Ectodermal cell (in vitro differentiated cells): Measurements from ENCODE around the gene ZFHX3.

Experiments
- H3K27ac ChIP-seq: 2 replicates; pipeline ENCODE4 v1.7.0; 2013; ENCODE audit warnings: mild to moderate bottlenecking, low read depth, low read length; ENCODE audit not compliant: insufficient read depth, poor library complexity, severe bottlenecking
- H3K27me3 ChIP-seq: 2 replicates; pipeline ENCODE4 v1.7.0; 2013; ENCODE audit warnings: mild to moderate bottlenecking, low read length; ENCODE audit not compliant: insufficient read depth, control insufficient read depth, poor library complexity, severe bottlenecking
- H3K36me3 ChIP-seq: one replicate; pipeline ENCODE4 v1.7.0; 2013; ENCODE audit warnings: low read length; ENCODE audit not compliant: control insufficient read depth, insufficient read depth
- H3K4me1 ChIP-seq: one replicate; pipeline ENCODE4 v1.7.0; 2013; ENCODE audit warnings: low read length; ENCODE audit not compliant: control insufficient read depth, insufficient read depth
- H3K4me3 ChIP-seq: 2 replicates; pipeline ENCODE4 v1.7.0; 2013; ENCODE audit warnings: low read depth, low read length, control low read depth; ENCODE audit not compliant: insufficient read depth
- H3K9me3 ChIP-seq: 2 replicates; pipeline ENCODE4 v1.7.0; 2013; ENCODE audit warnings: mild to moderate bottlenecking, low read length, moderate library complexity; ENCODE audit not compliant: control insufficient read depth
- WGBS, 2 experiments: methylation state at CpG; one replicate each; pipeline ENCODE4 v1.1.7; 2013; ENCODE audit warnings: missing lambda C conversion rate in 2 of 2; 5-methylcytosine and 5-hydroxymethylcytosine counted together

Gene ZFHX3

DNA sequence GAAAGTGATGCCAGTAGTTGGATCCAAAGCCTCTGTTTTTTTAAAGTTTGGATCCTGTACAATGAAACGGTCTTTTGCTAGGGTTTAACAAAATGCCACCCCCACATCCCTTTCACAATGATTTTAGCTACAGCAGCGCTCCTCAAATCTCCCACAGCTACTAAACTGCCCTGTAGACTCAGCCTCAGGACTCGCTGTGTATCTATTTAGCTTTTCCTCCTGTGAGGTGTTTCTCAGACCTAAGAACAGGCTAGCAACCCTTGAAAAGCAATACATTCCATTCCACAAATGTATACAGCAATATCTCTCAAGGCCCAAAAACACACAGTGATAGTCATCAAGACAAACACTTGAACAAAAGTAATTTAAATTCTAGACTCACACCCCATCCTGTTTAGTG is 206.4 kb downstream of the ZFHX3 start:
- WGBS, 2 experiments, result 88 to 96% methylated on average over 3 of the region's 3 CpGs

DNA sequence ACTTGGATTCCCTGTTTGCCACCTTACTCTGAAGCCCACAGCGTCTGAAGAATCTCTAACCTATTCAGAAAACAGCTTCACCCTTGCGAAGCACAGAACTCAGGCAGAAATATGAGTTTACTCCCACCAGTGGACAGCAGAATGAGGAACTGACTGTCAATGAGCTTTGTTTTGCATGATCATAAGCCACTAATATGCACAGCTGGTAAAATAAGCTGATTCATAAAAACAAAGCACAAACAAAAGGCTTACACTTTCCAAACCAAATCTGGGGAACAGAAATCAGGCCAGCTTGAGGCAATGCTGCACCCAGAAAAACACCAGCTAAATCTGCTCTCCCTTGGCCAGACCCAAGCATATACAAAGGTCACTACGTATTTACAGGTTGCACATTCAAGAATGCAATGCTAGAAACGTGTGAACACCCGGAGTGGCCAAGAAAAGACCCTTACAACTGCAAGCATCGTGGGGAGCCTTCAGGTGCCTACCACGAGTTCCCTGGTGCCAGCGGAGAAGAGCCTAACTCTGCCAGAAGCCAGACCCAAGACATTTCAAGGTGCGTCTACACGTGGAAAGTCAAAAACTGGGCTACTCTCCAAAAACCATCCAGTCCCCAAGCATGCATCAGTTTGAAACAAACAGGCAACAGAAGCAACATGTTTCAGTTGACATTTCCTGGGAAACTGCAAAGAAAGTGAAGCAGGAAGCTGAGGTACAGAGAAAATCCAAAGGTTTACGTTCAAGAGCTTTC is 207.1 kb downstream of the ZFHX3 start:
- no peaks in the 10 kb centered on the region for H3K36me3 ChIP-seq
- no peak overlapping the region for H3K4me3 ChIP-seq
- H3K9me3 ChIP-seq, result no peaks in the 10 kb centered on the region
- H3K4me1 ChIP-seq, result peaks cover 26% of the 10 kb centered on the region
- 91% methylated on average over 11 of the region's 11 CpGs for WGBS, 2 experiments
- H3K27ac ChIP-seq, result no peak overlapping the region
- no peaks in the 10 kb centered on the region for H3K27me3 ChIP-seq

More for the DNA sequence above, 206.4 kb downstream of the ZFHX3 start:
- Histone ChIP-seq H3K4me3 (no peak overlapping the region), H3K4me1 (peaks cover 26% of the 10 kb centered on the region), H3K9me3 (no peaks in the 10 kb centered on the region), H3K27ac (no peak overlapping the region), H3K36me3 (no peaks in the 10 kb centered on the region), H3K27me3 (no peaks in the 10 kb centered on the region)

DNA sequence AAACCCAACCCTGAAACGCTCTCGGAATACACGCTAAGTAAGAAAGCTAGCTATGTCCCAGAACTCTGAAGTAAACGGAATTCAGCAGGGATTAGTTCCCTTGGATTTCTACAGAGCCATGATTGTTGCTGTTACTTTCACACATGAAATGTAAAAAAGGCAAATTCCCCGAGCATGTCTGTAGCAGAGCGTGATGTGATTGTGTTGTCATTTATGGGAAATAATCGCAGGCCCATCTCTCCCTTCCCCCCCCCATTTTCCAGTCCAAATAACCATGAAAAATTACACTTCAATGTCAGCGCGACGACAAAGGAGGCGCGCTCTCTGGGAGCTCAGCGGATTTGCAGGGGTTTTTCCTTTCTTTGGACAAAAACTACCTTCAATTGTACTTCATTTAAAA is 209.0 kb downstream of the ZFHX3 start:
- H3K36me3 ChIP-seq, result no peaks in the 10 kb centered on the region
- H3K27ac ChIP-seq, result no peak overlapping the region
- H3K9me3 ChIP-seq, result no peaks in the 10 kb centered on the region
- H3K4me1 ChIP-seq, result peaks cover 12% of the 10 kb centered on the region
- 93% methylated on average over 12 to 13 of the region's 13 CpGs for WGBS, 2 experiments
- H3K4me3 ChIP-seq, result no peak overlapping the region
- no peaks in the 10 kb centered on the region for H3K27me3 ChIP-seq

DNA sequence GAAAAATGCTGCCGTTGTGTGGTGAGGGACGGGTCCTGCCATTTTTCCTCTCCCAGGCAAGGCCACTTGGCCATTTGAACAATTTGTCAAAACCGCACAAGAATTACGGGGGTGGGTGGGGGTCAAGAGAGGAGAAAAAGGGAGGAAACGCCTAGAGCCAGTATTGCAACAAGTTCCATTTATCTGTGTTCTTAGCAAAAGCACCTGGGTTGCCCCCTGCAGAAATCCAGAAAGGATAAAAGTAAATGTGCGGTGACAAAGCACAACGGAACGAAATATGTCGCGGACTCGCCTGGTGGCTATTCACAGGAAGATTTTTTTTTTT is 209.4 kb downstream of the ZFHX3 start:
- peaks cover 8% of the 10 kb centered on the region for H3K4me1 ChIP-seq
- H3K9me3 ChIP-seq, result no peaks in the 10 kb centered on the region
- H3K4me3 ChIP-seq, result no peak overlapping the region
- H3K36me3 ChIP-seq, result no peaks in the 10 kb centered on the region
- 92 to 94% methylated on average over 11 of the region's 11 CpGs for WGBS, 2 experiments
- no peaks in the 10 kb centered on the region for H3K27me3 ChIP-seq
- no peak overlapping the region for H3K27ac ChIP-seq

DNA sequence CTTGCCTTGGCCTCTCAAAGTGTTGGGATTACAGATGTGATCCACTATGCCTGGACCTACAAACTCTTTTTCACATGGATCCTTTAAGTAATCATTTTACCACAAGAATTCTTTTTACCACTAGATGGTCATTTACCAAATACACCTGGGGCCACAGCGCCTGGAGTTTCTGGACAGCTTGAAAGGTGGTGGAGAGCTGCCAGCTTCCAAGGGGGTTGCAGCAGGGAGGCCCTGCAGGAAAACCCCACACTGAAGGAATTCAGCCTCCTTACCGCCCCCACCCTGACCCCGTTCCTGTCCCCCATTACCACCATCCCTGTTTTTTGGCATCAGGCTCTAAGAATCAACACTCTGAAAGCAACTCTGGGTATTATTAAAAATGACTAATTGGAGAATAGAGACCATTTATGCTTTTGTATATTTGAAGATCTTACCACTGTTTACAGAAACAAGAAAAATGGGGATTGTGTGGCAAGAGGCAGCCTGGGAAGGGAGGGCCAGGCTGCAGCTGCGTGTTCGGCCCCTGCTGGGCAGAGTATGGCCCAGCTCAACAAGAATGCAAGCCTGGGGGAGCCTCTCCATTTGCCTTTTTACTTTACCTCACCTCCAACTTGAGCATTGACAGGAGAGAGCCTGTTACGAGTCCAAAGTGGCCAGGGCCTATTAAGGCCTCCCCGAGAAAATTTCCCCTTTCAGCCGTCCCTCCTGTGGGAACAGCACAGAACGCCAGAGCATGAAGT is 209.9 kb downstream of the ZFHX3 start:
- no peaks in the 10 kb centered on the region for H3K27me3 ChIP-seq
- no peak overlapping the region for H3K27ac ChIP-seq
- H3K36me3 ChIP-seq, result no peaks in the 10 kb centered on the region
- H3K9me3 ChIP-seq, result no peaks in the 10 kb centered on the region
- H3K4me3 ChIP-seq, result no peak overlapping the region
- peaks cover 8% of the 10 kb centered on the region for H3K4me1 ChIP-seq
- whole genome bisulfite sequencing, 2 experiments, result 62 to 67% methylated on average over 7 to 9 of the region's 9 CpGs

DNA sequence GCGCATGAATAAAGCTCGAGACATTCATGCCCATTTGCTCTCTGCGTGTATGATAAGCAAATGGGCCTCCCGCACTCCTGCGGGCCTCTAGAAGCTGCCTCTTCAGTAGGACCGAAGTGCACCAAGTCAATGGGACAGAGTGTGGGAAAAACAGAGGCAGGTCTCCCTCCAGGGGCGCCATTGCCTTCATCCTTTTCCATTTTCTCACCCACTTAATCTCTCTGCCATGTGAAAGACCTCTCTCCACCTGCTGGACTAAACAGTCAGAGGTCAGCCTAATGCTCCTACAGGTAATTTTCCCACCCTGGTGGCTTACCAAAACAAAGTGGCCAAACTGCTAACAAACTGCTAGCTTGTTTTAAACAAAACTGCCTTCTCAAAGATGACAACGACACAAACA is 210.9 kb downstream of the ZFHX3 start:
- Histone ChIP-seq H3K4me3 (no peak overlapping the region), H3K4me1 (peaks cover 8% of the 10 kb centered on the region), H3K27ac (no peak overlapping the region), H3K9me3 (no peaks in the 10 kb centered on the region), H3K36me3 (no peaks in the 10 kb centered on the region), H3K27me3 (no peaks in the 10 kb centered on the region)
- 87 to 90% methylated on average over 8 of the region's 8 CpGs for WGBS, 2 experiments

DNA sequence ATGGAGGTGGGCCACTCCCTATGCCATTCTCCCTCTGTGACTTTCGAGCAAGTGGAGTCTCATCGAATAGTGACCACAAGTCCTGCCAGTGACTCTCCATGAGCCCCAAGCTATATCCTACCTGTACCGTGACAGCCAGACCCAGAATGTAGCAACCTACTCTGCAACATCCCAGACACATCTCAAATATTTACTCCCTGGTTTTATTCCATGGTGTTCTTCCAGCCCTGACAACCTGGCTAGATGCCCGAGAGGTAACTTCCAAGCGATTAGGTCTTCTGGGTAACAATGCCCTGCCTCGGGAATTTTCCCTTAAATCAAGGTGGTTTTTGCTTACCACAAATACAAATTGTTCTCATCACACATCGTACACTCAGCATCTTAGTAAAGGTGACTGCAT is 211.7 kb downstream of the ZFHX3 start:
- Histone ChIP-seq H3K27ac (no peak overlapping the region), H3K4me1 (peaks cover 8% of the 10 kb centered on the region), H3K36me3 (no peaks in the 10 kb centered on the region), H3K27me3 (no peaks in the 10 kb centered on the region), H3K9me3 (no peaks in the 10 kb centered on the region), H3K4me3 (no peak overlapping the region)
- 94 to 95% methylated on average over 7 of the region's 7 CpGs for WGBS, 2 experiments

DNA sequence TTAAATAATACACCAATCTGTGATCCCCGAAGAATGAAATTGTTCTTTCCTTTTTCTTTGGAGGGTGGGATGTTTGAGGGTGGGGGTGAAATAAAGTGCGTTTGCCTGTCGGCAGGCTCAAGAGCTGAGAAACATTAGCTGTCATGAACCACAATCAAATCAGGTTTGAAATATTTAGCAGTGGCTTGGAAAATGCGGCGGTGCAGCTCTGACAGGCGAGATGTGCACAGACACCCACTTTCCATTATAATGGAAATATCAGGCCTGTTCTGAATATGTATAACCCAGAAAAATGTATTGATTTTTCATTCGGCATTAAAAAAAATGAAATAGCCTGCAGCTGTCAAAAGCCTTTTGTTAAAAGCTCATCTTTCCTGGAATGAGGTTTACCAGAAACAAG is 212.8 kb downstream of the ZFHX3 start:
- H3K4me3 ChIP-seq, result no peak overlapping the region
- peaks cover 8% of the 10 kb centered on the region for H3K4me1 ChIP-seq
- no peaks in the 10 kb centered on the region for H3K9me3 ChIP-seq
- no peaks in the 10 kb centered on the region for H3K36me3 ChIP-seq
- no peaks in the 10 kb centered on the region for H3K27me3 ChIP-seq
- no peak overlapping the region for H3K27ac ChIP-seq
- 83 to 88% methylated on average over 3 to 7 of the region's 7 CpGs for WGBS, 2 experiments

DNA sequence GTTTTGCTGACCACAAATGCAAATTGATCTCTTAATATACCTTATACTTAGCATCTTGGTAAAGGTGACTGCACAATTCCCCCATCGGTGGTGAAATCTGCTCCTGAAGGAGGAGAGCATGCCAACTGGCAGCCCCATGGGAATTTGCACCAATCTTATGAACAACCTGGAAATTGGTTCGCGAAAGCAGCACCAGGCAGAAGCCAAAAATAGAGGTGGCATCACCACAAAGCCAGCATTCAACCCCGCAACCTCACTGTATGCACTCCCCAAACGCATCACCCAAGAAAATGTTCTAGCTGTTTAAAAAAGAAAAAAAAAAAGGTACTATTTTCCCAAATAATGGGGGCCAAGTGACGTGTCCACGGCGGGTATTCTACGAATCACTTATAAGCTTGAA is 213.4 kb downstream of the ZFHX3 start:
- Histone ChIP-seq H3K4me3 (no peak overlapping the region), H3K9me3 (no peaks in the 10 kb centered on the region), H3K4me1 (peaks cover 8% of the 10 kb centered on the region), H3K27ac (no peak overlapping the region), H3K27me3 (no peaks in the 10 kb centered on the region), H3K36me3 (no peaks in the 10 kb centered on the region)
- 95 to 97% methylated on average over 7 to 9 of the region's 9 CpGs for WGBS, 2 experiments

DNA sequence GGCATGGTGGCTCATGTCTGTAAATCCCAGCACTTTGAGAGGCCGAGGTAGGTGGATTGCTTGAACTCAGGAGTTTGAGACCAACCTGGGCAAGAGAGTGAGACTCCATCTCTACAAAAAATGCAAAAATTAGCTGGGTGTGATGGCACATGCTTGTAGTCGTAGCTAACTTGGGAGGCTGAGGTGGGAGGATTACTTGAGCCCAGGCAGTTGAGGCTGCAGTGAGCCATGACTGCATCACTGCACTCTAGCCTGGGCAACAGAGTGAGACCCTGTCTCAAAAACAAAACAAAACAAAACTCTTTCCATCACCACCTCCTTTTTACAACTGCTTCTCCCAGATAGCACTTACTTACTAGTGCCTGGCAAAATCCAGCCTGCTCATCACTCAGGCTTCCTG is 214.0 kb downstream of the ZFHX3 start:
- Histone ChIP-seq H3K4me1 (peaks cover 8% of the 10 kb centered on the region), H3K4me3 (no peak overlapping the region), H3K36me3 (no peaks in the 10 kb centered on the region), H3K27me3 (no peaks in the 10 kb centered on the region), H3K27ac (no peak overlapping the region), H3K9me3 (no peaks in the 10 kb centered on the region)
- WGBS, 2 experiments, result 89 to 92% methylated on average over 2 of the region's 2 CpGs
